ENCODE measurements around the gene SGCA. TPM values are rescaled to one million over a fixed set of nuclear protein-coding genes. Genes with fewer than 3 reads are reported as not detected.

The SGCA gene
- total RNA-seq, 1 donor from 2014 or later: 1.7 TPM

- H3K36me3 Mint-ChIP-seq (ENCODE audit: low read depth): peaks cover 64% of the 10 kb centered on the region
- H3K27me3 Mint-ChIP-seq: peaks cover 3% of the 10 kb centered on the region
- H3K27ac Mint-ChIP-seq: no peak overlapping the region
- H3K9me3 Mint-ChIP-seq: no peaks in the 10 kb centered on the region
- ChIA-PET CTCF (interaction anchor here (1.0 kb wide), 1 partner anchor 35 kb away, joined by 4 read pairs; no protein-coding TSS in a partner anchor), POLR2A (interaction anchor here (0.6 kb wide), 1 partner anchor 18 kb away, joined by 4 read pairs; no protein-coding TSS in a partner anchor)
- no peak for TF ChIP-seq CTCF (IDR thresholded peaks at IDR 0.05)
- ATAC-seq (ENCODE audit: low read depth) (no peak), DNase-seq (no peak)
- intact Hi-C loops (cut with micrococcal nuclease): no loop called here
- no peak overlapping the region for H3K4me3 Mint-ChIP-seq
- H3K4me1 Mint-ChIP-seq: peaks cover 31% of the 10 kb centered on the region
Measured at GRCh38 chr17:50134206-50135110, 31.3 kb upstream of the SGCA start.

GRCh38 chr17:50135316-50136095 is 30.3 kb upstream of the SGCA start:
- no peak overlapping the region for H3K27ac Mint-ChIP-seq

GRCh38 chr17:50136096-50136687 is 29.6 kb upstream of the SGCA start:
- H3K27ac Mint-ChIP-seq: no peak overlapping the region
- H3K4me1 Mint-ChIP-seq: peaks cover 36% of the 10 kb centered on the region
- H3K9me3 Mint-ChIP-seq: no peaks in the 10 kb centered on the region
- no peak overlapping the region for H3K4me3 Mint-ChIP-seq
- H3K36me3 Mint-ChIP-seq (ENCODE audit: low read depth): peaks cover 80% of the 10 kb centered on the region
- no peak for TF ChIP-seq CTCF (IDR thresholded peaks at IDR 0.05)
- ChIA-PET CTCF (interaction anchor here (1.1 kb wide), 1 partner anchor 19 kb away, joined by 5 read pairs; no protein-coding TSS in a partner anchor), POLR2A (interaction anchor here (0.6 to 2.9 kb wide), 3 partner anchors 9 to 727 kb away, joined by 3 to 10 read pairs (median 6); no protein-coding TSS in a partner anchor)
- no peaks in the 10 kb centered on the region for H3K27me3 Mint-ChIP-seq
- intact Hi-C loops (cut with micrococcal nuclease): no loop called here
- ATAC-seq (ENCODE audit: low read depth): no peak
- no peak for DNase-seq

More at GRCh38 chr17:50135316-50136095, 30.3 kb upstream of the SGCA start:
- DNase-seq (no peak), ATAC-seq (ENCODE audit: low read depth) (no peak)
- CTCF ChIA-PET: interaction anchor here (1.0 kb wide), 1 partner anchor 34 kb away, joined by 4 read pairs; no protein-coding TSS in a partner anchor
- POLR2A ChIA-PET: interaction anchor here (0.6 to 2.9 kb wide), 2 partner anchors 12 to 728 kb away, joined by 3 to 10 read pairs; no protein-coding TSS in a partner anchor
- no peak for TF ChIP-seq CTCF (IDR thresholded peaks at IDR 0.05)
- Mint-ChIP-seq H3K36me3 (ENCODE audit: low read depth) (peaks cover 75% of the 10 kb centered on the region), H3K9me3 (no peaks in the 10 kb centered on the region), H3K4me1 (peaks cover 35% of the 10 kb centered on the region), H3K4me3 (no peak overlapping the region), H3K27me3 (peaks cover 3% of the 10 kb centered on the region)
- intact Hi-C loops (cut with micrococcal nuclease): no loop called here

- POLR2A ChIA-PET: interaction anchor here (0.6 to 2.9 kb wide), 2 partner anchors 10 to 11 kb away, joined by 6 to 10 read pairs; no protein-coding TSS in a partner anchor
- DNase-seq: no peak
- H3K4me3 Mint-ChIP-seq: no peak overlapping the region
- CTCF ChIA-PET: interaction anchor here (0.9 to 1.1 kb wide), 2 partner anchors 9 to 20 kb away, joined by 3 to 5 read pairs; no protein-coding TSS in a partner anchor
- H3K27me3 Mint-ChIP-seq: no peaks in the 10 kb centered on the region
- intact Hi-C loops (cut with micrococcal nuclease): no loop called here
- H3K9me3 Mint-ChIP-seq: no peaks in the 10 kb centered on the region
- H3K36me3 Mint-ChIP-seq (ENCODE audit: low read depth): peaks cover 88% of the 10 kb centered on the region
- no peak for ATAC-seq (ENCODE audit: low read depth)
- TF ChIP-seq CTCF (IDR thresholded peaks at IDR 0.05): no peak
- no peak overlapping the region for H3K27ac Mint-ChIP-seq
- peaks cover 37% of the 10 kb centered on the region for H3K4me1 Mint-ChIP-seq
Measured at GRCh38 chr17:50137042-50137441, 28.8 kb upstream of the SGCA start.

Measured in activated B cell treated with CpG ODN at 0.5 μM for 24 hours (primary cell).